ENCODE measurements around the gene TFG.

The TFG gene

DNA sequence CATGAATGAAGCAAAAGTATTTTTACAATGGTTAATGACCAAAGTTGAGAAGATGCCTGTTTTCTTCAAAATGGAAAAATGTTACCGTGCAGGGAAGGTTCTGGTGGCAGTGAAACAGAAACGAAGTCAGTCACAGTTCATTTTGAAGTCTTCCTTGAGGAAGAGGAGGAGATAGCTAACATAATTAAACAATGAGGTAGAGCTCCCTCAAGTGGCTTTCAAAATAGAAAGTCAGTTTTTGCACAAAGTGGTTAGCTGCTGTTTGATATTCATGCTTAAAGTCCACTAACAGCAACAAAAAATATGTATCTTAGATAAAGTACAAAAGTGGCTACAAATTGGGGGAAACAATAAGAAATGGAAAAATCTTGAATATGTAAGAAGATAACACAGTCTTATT lies 87.3 kb downstream of the TFG start:
- DNase-seq (ENCODE audit: low read depth in 2 of 3, low spot score in 2 of 3) = no peak

- no peak for DNase-seq (ENCODE audit: low read depth in 2 of 3, low spot score in 2 of 3)
Measured at GRCh38 chr3:100798012-100798411, 88.7 kb downstream of the TFG start.

Measured in activated CD8-positive, alpha-beta memory T cell treated with anti-CD3 and anti-CD28 coated beads for 48 hours (primary cell).